Right renal cortex interstitium (tissue), 3 donors: ENCODE results near the gene DUS2. TPM values are rescaled to one million over a fixed set of nuclear protein-coding genes. Genes with fewer than 3 reads are reported as not detected.
"Not testable (repeated sequence)": the region's sequence is repeated elsewhere in the genome, so short reads cannot be mapped to it uniquely, and the experiment has no call there.

Experiments used
- DNase-seq, 3 donors: peaks; one replicate each; pipeline ENCODE4 v3.0.0-alpha.2; 2013; ENCODE audit warnings: low read depth in 3 of 3, low spot score in 2 of 3
- polyA plus RNA-seq, 3 donors: library from polyadenylated mRNA; unstranded; fragments of 120-200 nt; gene quantifications; one replicate each; pipeline ENCODE4 v1.2.1, GENCODE V29; 2013; ENCODE audit not compliant: insufficient read length in 3 of 3

The DUS2 gene
- polyA plus RNA-seq, result 10 to 100 TPM; 13.3 to 16.6 (median 14.1) TPM

DNA sequence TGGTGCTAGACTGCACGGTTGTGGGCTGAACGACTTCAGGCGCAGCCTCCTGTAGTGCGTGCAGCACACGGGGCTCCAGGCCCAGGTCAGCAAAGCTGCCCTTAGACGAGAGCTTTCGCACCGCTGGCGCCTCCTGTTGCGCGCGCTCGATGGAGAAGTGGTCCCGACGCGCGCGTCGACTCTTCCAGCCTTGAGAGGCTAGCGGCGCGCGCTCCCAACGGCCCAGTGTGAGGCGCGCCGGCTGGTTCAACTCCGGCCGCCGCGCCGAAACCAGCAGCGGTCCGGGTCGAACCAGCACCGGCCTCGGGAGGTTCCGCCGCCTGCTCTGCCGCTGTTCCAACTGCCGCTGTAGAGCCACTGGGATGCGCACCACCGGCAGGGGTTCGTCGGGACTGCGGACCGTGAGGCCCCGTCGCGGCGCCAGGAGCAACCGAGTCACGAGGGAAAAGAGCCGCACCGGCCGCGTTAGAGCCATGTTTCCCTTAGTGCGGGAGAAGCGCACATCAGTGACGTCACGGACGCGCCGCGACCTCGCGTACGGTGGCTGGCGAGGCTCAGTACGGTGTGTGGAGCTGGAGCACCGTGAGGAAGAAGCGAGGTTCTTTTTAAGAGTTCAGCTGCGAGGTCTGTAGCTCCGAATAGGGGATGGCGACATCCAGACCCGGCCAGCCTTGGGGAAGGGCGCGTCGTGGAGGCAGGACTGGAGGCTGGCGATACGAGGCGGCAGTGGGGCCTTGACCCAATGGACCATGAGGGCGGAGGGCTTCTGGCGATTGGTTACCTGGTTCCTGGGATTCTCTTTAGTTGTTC, at the start of gene DUS2, which contains the start of gene DDX28:
Gene DUS2 (plus strand): TSS at position 557 of the 810 bp plus-strand sequence. CDS start 14,740 bp downstream, outside the sequence.
Gene DDX28 (minus strand): TSS at position 505 of the 810 bp plus-strand sequence. CDS start 30 bp downstream, at position 475.
- peak; percentile 84 to 91 (median 85) for DNase-seq

DNA sequence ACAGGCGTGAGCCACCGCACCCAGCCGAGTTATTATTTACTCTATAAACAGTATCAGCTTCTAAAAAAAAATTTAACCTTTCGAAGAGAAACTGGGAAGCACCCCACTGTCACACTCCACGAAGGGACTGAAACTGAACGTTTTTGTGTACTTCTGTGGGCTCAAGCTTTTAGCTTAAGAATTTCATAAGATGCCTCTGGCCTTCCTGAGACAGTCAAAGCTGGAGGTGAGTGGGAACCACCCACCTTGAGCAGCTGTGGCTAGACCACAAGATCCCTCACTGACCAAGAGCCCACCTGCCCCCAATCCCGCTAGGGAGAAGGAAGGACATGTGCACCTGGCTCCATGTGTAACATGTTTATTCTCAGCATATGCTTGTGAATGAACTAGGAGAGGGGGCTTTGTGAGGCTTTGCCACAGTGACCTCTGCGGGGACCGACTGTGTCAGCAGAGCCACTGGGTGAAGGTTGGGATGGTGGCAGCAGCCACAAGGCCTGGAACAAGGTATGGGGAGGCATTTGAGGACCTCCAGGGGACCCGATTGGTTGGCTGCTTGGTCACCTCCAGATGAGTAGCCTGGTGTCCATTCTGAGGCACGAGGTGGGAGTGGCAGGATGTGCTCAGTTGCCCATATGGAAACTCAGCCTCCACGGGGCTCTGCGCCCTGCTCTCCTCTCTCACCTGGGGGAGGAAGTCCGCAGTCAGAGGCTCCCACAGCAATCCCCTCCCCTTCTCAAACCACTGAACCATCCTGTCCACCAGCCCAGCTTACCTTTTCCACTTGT, 47.6 kb upstream of the DUS2 start:
- no peak for DNase-seq

DNA sequence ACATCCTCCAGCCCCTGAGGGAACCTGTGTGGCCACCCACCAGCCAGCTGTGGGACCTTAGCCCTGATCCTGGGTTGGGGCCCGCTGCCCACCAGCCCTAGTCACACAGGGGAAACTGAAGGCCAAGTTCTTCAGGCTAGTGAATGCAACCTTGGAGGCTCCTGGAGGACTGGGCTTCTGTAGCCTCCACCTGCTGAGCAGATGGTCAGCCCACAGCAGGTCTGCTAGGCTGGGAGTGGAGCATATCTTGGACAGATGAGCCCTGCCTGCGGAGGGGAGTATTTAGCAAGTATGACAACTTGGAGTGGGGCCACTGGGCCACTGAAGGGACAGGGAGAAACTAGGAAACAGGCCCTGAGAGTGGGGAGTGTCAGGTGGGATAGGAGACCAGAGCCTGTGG, 46.9 kb upstream of the DUS2 start:
- no peak for DNase-seq

DNA sequence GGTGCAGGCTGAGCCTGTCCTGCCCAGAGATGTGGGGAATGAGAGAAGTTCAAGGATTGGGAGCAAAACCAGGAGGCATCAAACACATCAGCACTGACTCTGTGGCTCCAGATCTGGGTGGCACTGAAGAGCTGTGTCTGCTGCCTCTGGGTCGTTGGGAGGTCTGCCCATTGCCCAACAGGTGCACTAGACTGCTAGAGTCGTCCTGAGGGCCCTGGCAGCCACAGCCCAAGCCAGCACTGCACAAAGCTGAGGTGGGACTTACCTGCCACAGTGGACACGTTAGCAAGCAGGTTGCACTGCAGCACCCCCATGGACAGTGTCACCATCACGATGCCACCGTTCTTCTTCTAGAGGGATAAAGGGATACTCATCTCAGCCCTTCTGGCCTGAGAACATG, 46.1 kb upstream of the DUS2 start:
- no peak for DNase-seq

DNA sequence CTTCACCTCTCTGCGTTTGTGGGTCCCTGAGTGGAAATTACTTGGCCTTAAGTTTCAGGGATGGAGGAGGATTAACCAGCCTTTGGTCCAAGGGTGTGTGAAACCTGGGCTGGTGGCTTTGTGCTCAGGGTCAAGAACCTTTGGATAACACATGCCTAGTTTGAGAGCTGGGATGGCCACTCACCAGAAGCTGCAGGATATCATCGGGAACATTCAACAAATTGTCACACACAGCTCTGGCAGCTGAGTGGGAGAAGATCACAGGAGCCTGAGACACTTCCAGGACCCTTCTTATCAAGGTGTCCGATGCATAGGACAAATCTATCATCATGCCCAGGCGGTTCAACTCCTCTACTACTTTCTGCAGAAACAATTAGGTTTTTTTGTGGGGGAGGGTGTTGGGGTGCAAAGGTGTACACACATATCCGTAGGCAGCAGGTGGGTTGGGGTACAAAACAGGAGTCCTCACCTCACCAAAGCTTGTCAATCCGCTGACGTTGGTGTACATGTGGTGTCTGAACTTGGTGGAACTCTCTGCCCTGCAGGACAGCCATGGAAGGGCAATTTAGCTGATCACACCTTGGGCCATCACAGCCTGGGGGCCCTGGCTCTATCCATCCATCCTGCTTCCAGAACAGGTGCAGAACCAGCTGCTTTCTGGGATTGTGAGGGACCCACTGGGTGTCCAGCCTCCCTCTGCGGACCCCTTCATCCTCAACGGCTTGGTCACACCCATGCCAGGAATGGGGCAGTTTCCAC, 45.4 kb upstream of the DUS2 start:
- DNase-seq, result no peak

DNA sequence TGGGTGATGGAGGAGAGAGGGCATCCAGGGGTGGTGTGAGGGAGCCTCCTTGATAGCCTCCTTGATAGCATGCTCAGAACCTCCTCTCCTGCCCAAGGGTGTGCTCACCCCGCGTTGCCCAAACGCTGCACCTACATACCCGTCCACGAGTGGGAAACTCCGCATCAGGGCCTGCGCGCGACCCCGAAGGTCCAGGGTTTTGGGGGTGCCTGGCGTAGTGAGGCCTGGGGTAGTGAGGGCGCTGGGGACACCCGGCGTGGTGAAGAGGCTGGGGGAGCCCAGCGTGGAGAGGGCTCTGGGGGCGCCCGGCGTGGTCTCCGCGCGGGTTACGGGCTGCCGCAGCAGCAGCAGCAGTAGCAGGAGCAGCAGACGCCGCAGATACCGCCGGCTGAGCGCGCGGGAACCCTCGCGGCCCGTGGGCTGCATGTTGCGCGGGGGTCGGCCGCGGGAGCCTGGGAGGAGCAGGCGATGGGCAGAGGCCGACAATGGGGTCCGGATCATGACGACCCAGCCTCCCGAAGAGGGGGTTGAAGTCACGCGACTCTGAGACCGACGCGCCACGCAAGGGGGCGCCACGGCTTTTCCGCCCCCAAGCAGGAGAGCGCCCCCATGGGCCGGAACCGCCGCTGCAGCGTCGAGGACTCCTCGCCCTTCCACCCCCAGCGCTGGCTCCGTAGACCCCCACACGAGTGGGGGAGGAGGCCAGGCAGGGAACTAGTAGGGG, 43.0 kb upstream of the DUS2 start, which contains the start of gene DPEP3:
Gene DPEP3 (minus strand): TSS at position 545 of the 724 bp plus-strand sequence. CDS start 119 bp downstream, at position 426.
- DNase-seq, result no peak

DNA sequence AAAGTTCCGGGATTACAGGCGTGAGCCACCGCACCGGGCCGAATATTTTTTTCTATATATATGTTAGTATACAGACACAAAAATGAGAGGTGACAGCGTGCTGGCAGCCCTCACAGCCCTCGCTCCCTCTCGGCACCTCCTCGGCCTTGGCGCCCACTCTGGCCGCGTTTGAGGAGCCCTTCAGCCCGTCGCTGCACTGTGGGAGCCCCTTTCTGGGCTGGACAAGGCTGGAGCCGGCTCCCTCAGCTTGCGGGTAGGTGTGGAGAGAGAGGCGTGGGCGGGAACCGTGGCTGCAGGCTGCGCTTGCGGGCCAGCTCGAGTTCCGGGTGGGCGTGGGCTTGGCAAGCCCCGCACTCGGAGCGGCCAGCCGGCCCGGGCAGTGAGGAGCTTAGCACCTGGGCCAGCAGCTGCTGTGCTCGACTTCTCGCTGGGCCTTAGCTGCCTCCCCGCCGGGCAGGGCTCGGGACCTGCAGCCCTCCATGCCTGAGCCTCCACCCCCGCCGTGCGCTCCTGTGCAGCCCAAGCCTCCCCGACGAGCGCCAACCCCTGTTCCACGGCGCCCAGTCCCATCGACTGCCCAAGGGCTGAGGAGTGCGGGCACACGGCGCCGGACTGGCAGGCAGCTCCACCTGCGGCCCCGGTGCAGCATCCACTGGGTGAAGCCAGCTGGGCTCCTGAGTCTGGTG, 40.9 kb upstream of the DUS2 start:
- no peak for DNase-seq

DNA sequence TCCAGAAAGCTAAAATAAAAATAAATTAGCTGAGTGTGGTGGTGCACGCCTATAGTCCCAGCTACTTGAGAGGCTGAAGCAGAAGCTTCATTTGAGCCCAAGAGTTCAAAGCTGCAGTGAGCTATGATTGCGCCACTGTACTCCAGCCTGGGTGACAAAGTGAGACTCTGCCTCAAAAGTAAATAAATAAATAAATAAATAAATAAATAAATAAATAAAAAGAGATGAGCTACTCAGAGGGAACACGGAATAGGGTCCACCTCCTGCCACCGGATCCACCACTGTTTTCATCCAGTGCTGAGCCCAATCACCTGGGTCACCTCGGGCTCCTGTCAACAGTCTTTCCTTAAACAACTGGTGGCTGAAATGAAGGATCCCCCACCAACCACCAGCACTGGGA, 36.1 kb upstream of the DUS2 start:
- no peak for DNase-seq

DNA sequence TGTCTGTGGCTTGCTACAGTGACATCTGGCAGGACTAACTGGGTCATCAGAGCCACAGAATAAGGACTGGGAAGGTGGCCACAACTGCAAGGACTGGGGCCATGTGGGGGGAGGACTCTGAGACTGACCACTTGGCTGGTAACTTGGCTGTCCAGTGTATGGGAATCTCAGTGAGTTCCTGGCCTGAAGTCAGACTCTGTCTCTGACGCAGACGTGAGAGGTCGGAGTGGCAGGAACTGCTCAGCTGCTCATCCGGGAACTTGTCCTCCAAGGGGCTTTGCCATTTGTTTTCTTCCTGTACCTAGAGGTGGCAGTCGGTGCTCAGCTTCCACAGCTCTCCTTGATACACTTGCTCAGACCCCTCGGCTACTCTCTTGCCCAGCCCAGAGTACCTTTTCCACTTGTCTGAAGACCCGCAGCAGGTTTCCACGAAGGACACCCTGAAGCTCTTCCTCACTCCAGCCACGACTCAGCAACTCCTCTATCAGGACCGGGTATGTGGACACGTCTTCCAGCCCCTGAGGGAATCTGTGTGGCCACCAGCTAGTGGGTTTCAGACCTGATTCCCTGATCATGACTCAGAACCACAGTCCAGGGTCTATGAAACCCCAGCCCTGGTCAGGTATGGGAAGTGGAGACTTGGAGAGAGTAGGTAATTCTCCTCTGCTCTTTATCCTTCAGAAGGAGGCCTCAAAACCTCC, 35.5 kb upstream of the DUS2 start:
- no peak for DNase-seq

DNA sequence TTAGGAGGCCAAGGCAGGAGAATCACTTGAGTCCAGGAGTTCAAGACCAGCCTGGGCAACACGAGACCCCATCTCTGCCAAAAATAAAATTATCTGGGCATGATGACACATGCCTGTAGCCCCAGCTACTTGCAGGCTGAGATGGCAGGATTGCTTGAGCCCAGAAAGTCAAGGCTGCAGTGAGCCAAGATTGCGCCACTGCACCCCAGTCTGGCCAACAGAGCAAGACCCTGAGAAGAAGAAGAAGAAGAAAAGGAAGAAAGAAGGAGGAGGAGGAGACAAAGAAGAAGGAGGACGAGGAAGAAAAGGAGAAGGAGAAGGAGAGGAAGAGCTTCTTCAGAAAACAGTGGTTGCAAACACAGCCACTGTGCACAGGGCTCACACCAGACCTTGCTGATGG, 34.4 kb upstream of the DUS2 start:
- DNase-seq, result no peak

DNA sequence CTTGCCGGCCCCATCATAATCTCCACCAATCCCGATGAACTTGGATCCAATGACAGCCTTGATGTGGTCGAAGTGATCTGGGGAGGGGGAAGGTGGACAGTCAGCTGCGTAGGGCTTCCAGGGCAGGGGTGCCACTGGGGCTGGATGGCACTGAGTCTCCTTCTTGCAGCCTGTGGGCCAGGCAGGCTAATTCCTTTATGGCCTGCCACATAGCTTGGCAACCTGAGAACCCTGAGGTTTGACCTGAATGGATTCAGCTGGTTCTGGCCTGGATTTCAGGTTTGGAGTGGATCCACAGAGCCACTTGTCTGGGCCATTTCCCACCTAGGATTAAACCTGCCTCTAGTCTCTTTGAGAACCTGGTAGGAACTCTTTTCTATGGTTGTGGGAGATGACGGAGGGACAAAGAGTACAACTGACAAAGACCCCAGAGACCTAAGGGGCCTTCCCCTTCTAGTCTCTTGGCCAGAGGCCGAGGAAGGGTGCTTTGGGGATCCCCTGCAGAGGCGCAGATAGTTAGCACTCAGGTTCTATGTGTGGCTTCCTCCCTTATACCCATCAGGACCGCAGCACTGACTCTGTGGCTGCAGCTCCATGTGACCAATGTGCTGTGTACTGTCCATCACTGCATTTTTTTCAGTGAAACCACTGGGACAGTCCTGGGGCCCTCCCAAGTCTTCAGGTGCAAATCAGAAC, 33.6 kb upstream of the DUS2 start:
- DNase-seq, result no peak

DNA sequence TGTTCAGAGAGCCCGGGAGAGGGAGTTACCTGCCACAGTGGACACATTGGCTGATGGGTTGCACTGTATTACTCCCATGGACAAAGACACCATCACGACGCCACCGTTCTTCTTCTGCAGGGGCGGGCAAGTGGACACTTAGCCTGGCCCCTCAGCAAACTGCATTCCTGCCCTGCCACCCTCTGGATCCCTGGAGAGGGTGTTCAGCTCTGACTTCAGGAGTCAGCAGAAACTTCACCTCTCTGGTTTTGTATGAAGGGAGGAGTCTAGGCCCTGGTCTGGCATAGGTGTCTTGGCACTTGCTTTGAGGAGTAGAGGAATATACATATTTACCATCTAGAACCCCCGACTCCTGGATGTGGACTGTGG, 33.1 kb upstream of the DUS2 start:
- DNase-seq, result no peak

DNA sequence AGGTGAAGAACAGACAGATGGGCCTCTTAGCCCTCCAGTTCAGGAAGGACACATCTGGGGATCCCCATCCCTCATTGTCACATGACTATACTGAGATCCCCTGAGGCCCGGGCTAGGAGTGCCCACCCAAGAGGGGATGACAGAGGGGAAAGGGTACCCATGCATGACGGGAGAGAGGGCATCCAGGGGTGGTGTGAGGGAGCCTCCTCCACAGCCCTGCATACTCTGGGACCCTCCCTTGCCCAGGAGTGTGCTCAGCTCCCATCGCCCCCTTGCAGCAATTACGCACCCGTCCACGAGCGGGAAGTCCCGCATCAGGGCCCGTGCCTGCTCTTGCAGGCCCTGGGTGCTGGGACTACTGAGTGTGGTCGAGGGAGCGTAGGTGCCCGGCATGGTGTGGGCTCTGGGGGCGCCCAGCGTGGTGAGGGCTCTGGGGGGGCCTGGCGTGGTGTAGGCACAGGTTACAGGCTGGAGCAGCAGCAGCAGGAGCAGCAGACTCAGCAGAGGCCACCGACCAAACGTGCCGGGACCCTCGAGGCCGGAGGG, 30.4 kb upstream of the DUS2 start:
- DNase-seq, result no peak

DNA sequence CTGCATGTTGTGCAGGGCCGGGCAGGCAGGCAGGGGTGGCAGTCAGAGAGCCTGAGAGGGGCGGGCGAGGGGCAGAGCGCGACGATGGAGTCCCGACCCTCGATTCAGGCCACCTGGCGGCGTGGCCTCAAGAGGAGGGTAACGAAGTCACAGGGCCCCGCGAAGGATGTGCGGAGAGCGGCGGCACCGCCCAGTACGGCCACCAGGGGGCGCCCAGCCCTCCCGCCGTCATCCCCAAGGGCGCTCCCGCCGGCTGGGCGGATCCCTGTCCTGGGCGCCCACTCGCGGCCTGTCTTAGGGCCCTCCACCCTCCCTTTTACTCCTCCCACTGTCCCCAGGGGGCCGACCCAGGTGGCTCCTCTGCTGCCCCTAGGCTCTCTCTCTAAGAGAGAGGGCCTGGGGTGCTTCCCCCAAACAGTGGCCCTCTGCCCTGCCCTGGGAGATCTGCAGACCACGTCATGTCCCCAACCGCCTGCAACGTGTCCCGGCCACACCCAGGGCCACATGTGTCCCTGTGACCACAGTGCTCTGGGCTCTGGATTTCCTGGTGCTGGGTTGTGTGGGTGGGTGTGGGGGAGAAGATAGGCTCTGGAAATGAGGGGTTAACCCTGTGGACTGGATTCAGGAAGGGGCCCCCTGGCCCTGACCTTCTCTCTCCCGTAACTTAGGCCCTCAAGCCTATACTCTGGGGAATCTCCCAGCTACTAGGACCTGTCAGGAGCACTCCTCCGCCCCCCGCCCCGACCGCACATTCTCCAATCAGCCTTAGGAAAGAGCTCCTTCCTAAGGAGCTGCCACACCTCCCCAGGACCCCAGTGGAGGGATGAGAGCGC, 29.7 kb upstream of the DUS2 start:
- DNase-seq, result peak in 1 of 3 donors; percentile 41

DNA sequence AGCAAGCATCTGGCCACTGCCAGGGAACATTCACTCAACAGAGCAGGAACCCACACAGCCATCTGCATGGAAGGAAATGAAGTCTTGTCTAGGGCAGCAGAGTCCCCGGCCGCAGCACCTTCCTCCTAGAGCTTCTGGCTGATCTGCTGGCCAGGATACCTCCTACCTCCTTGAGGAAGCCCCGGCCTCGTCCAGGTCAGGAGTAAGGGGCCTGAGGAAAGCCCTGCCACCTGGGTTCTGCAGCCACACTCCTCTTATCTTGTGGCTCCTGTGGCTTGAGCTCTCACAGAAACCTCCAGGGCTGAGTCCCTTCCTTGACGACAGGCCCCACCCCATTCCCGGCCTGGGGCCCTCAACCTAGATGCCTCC, 29.1 kb upstream of the DUS2 start:
- not testable (repeated sequence) for DNase-seq

DNA sequence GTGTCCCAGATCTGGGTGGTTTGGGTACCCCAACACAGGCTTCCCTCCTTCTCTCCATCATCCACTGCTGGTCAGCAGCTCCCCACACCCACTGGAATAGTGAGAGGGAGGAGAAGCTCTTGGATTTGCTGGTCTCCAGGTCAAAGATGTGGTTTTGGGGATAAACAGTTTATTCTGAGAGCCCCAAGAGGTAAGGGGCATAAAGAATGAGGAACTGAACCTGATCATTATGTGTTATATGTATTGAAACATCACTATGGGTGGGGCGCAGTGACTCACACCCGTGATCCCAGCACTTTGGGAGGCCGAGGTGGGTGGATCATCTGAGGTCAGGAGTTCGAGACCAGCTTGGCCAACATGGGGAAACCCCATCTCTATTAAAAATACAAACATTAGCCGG, 27.7 kb upstream of the DUS2 start:
- DNase-seq, result no peak

DNA sequence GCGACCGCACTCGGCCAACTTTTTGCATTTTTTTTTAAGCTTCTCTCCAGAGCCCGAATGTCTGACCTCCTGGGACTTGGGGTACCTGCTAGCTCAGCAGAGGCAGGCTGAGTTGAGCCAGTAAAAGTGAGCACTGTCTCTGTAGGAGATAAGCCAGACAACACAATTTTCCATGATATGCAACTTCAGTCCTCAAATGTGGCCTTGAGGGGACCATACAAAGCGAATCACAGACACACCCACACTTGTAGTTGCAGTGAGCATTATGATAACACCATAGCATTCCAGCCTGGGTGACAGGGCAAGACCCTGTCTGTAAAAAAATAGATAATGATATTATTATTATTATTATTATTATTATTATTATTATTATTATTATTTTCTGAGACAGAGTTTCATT, 26.4 kb upstream of the DUS2 start:
- no peak for DNase-seq
